Lower lobe of right lung (tissue), 2 donors: ENCODE data around the gene LRRC34. TPM values are rescaled to one million over a fixed set of nuclear protein-coding genes. Genes with fewer than 3 reads are reported as not detected.

Experiments used
- ATAC-seq, 2 donors: fragments of 200-7000 bp; cut with Tn5 transposase; one replicate each; pipeline ENCODE4 v1.9.1; 2020 to 2022; ENCODE audit warnings: mild to moderate bottlenecking in 2 of 2, moderate library complexity in 2 of 2
- DNase-seq: peaks from one replicate; pipeline ENCODE4 v3.0.0-alpha.2; 2020
- H3K27ac ChIP-seq: fragments of 200-600 bp; one replicate; pipeline ENCODE4 v1.8.0; 2022
- H3K27me3 ChIP-seq: fragments of 200-600 bp; one replicate; pipeline ENCODE4 v1.8.0; 2022; ENCODE audit warnings: low read depth
- H3K36me3 ChIP-seq: fragments of 200-600 bp; one replicate; pipeline ENCODE4 v1.8.0; 2022; ENCODE audit warnings: mild to moderate bottlenecking
- H3K4me1 ChIP-seq: fragments of 200-600 bp; one replicate; pipeline ENCODE4 v1.8.0; 2022
- H3K4me3 ChIP-seq: fragments of 200-600 bp; one replicate; pipeline ENCODE4 v1.8.0; 2022; ENCODE audit warnings: mild to moderate bottlenecking
- H3K9me3 ChIP-seq: fragments of 200-600 bp; one replicate; pipeline ENCODE4 v1.8.0; 2022
- intact Hi-C: fragments of 100-400 bp; cut with DNase I; formaldehyde crosslinking; loops from one replicate; pipeline ENCODE4 v1.11.0; 2022
- total RNA-seq: library from RNA; stranded (reverse); fragmentation: NEBNext Ultra II Directional; extraction: Animal tissue kit (Norgen Biotek cat#: 25700); gene quantifications from one replicate; pipeline ENCODE4 v1.2.1, GENCODE V29; 2021
- TF ChIP-seq, protein P1 (sequence below): fragments of 200-600 bp; IDR thresholded peaks from one replicate; pipeline ENCODE4 v1.8.0; 2022; ENCODE audit warnings: antibody characterized with exemption, mild to moderate bottlenecking
- donor health status: DM: no; HTN: yes; CAD: no; lungs with severe emphysema.

Gene LRRC34
- total RNA-seq, 1 donor from 2014 or later: 4.8 TPM

DNA sequence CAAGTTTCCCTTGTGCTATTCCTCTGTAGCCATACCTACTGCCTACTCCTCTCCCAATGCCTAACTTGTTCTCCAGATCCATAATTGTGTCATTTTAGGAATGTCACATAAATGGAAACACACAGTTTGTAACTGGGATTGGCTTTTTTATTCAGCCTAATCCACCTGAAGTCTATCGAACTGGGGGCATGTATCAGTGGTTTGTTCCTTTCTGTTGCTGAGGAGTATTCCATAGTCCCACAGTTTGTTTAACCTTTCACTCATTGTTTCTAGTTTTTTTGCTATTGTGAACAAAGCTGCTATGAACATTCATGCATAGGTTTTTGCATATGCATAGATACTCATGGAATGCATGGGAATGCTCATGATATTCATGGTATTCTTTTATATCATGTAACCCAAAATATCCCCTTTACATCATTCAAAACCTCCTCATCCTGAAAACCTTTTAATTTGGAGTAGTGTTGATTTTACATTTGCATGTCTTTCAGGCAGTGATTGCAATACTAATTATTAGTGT lies 25.9 kb upstream of the LRRC34 start:
- H3K27me3 ChIP-seq: no peaks in the 10 kb centered on the region
- H3K9me3 ChIP-seq: no peaks in the 10 kb centered on the region
- H3K4me1 ChIP-seq: no peaks in the 10 kb centered on the region
- ATAC-seq (no peak), DNase-seq (no peak)
- TF ChIP-seq, protein P1, sequence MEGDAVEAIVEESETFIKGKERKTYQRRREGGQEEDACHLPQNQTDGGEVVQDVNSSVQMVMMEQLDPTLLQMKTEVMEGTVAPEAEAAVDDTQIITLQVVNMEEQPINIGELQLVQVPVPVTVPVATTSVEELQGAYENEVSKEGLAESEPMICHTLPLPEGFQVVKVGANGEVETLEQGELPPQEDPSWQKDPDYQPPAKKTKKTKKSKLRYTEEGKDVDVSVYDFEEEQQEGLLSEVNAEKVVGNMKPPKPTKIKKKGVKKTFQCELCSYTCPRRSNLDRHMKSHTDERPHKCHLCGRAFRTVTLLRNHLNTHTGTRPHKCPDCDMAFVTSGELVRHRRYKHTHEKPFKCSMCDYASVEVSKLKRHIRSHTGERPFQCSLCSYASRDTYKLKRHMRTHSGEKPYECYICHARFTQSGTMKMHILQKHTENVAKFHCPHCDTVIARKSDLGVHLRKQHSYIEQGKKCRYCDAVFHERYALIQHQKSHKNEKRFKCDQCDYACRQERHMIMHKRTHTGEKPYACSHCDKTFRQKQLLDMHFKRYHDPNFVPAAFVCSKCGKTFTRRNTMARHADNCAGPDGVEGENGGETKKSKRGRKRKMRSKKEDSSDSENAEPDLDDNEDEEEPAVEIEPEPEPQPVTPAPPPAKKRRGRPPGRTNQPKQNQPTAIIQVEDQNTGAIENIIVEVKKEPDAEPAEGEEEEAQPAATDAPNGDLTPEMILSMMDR: no peak
- no peak overlapping the region for H3K27ac ChIP-seq
- intact Hi-C loops: no loop called here
- H3K36me3 ChIP-seq: no peaks in the 10 kb centered on the region
- no peak overlapping the region for H3K4me3 ChIP-seq

DNA sequence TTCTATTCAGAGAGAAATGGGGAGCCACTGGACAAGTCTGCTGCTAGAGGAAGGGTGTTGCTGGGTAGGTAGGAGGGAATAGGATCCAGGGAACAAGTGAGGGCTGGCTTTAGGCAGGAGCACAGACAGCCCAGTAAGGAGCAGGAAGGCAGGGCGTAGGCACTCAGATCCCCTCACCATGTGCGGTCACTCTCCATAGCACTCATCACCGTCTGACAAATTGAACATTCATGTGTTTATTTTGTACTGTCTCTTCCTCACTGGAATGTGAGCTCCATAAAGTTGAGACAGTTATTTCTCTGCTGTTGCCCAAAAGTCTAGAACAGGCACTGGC lies 24.2 kb upstream of the LRRC34 start:
- DNase-seq (no peak), ATAC-seq (peak; percentile 66 to 72)
- intact Hi-C loops: no loop called here
- no peaks in the 10 kb centered on the region for H3K27me3 ChIP-seq
- H3K9me3 ChIP-seq: no peaks in the 10 kb centered on the region
- peak overlapping the region; percentile 44 for H3K27ac ChIP-seq
- no peaks in the 10 kb centered on the region for H3K36me3 ChIP-seq
- TF ChIP-seq, protein P1: no peak
- no peaks in the 10 kb centered on the region for H3K4me1 ChIP-seq
- H3K4me3 ChIP-seq: no peak overlapping the region

DNA sequence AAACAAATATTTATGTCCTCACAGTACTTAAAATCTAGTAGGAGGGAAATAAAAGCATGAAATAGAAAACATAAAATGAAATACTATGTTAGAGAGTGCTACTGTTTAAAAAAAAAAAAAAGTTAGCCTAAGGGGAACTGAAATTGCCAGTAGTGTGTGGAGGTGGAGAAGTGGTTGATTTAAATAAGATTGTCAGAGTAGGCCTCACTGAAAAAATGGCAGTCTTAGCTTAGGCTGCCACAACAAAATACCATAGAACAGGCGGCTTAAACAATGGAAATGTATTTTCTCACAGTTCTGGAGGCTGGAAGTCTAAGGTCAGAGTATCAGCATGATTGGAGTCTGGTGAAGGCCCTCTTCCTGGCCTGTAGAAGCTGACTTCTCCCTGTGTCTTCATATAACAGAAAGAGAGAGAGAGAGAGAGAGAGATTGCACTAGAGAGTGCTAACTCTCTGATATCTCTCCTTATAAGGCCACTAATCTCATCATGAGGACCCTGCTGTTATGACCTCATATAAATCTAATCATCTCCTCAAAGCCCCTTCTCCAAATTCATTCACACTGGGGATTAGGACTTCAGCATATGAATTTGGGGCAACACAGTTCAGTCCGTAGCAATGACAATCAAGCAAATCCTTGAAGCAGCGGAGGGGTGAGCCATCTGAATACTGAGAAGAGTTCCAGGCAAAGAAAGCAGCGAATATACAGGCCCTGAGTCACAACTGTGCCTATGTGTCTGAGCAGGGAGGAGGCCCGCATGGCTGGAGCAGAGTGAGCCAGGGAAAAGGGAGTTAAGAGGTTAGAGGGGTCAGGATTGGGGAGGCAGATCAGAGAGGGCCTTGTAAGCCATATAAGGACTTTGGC lies 23.6 kb upstream of the LRRC34 start:
- DNase-seq (no peak), ATAC-seq (peak; percentile 49 to 58)
- intact Hi-C loops: no loop called here
- Histone ChIP-seq H3K27ac (peak overlapping the region; percentile 44), H3K9me3 (no peaks in the 10 kb centered on the region), H3K36me3 (no peaks in the 10 kb centered on the region), H3K27me3 (no peaks in the 10 kb centered on the region), H3K4me1 (no peaks in the 10 kb centered on the region), H3K4me3 (no peak overlapping the region)
- TF ChIP-seq, protein P1: no peak

DNA sequence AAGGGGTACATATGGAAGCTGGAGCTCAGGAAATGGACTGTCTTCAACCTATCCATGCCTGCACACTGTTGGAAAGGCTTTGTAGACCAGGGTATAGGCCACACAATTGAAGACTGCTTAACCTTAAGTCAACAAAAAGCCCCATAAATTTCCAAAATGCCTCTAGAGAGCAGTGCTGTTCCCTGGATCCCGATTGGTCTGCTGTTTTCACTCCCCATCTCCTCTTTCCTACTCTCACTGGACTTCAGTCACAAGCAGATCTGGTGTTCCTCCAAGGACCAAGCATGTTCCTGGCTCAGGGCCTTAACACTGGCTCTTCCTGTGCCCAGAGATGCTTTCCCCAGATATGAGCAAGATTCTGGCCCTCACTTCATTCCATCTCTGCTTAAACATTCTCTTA lies 22.8 kb upstream of the LRRC34 start:
- Histone ChIP-seq H3K4me1 (no peaks in the 10 kb centered on the region), H3K27ac (no peak overlapping the region), H3K4me3 (no peak overlapping the region), H3K36me3 (no peaks in the 10 kb centered on the region), H3K27me3 (no peaks in the 10 kb centered on the region), H3K9me3 (no peaks in the 10 kb centered on the region)
- DNase-seq (no peak), ATAC-seq (no peak)
- TF ChIP-seq, protein P1: no peak
- intact Hi-C loops: no loop called here

DNA sequence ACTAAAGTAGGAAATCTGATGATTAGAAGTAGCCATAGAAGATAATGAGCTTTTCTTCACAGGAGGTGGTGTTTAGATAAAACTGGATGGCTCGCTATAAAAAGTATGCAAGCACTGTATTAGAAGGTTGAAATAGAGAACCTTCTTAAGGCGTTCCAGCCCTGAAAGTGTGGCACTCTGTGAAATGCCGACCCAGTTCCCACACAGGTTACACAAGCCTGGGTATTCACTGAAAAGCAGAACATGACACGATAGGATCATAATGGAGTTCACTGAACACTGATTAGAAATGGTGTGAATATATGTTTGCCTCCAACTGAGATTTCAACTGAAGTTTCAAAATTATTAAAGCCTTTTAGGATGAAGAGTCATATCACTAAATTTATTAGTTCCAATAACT lies 15.0 kb upstream of the LRRC34 start:
- H3K9me3 ChIP-seq: no peaks in the 10 kb centered on the region
- TF ChIP-seq, protein P1: no peak
- H3K27me3 ChIP-seq: peaks cover 7% of the 10 kb centered on the region
- ATAC-seq (no peak), DNase-seq (no peak)
- H3K4me3 ChIP-seq: no peak overlapping the region
- no peak overlapping the region for H3K27ac ChIP-seq
- intact Hi-C loops: no loop called here
- no peaks in the 10 kb centered on the region for H3K36me3 ChIP-seq
- no peaks in the 10 kb centered on the region for H3K4me1 ChIP-seq
